Esophagus muscularis mucosa (tissue), 4 donors: ENCODE results near the gene FCHO1. TPM values are rescaled to one million over a fixed set of nuclear protein-coding genes. Genes with fewer than 3 reads are reported as not detected.
"Not testable (repeated sequence)": the region's sequence is repeated elsewhere in the genome, so short reads cannot be mapped to it uniquely, and the experiment has no call there.

Experiments
- DNase-seq: peaks from one replicate; pipeline ENCODE4 v3.0.0-alpha.2; 2017; ENCODE audit errors: extremely low spot score
- H3K27ac ChIP-seq, 4 donors: fragments of 200-600 bp; sonication (generic); replicated peaks in 1 of 4; 1 replicate in 3 of 4; 2 replicates in 1 of 4; pipeline ENCODE4 v1.5.1; 2016 to 2019; ENCODE audit warnings: mild to moderate bottlenecking in 1 of 4
- H3K27me3 ChIP-seq, 4 donors: fragments of 200-600 bp; sonication (generic); one replicate each; pipeline versions ENCODE4 v1.5.1 to v1.6.0; 2016 to 2019
- H3K36me3 ChIP-seq, 4 donors: fragments of 200-600 bp; sonication (generic); one replicate each; pipeline ENCODE4 v1.5.1; 2016 to 2019
- H3K4me1 ChIP-seq, 4 donors: fragments of 200-600 bp; sonication (generic); one replicate each; pipeline ENCODE4 v1.5.1; 2016 to 2019
- H3K4me3 ChIP-seq, 4 donors: fragments of 200-600 bp; sonication (generic); 1 replicate in 2 of 4; 2 replicates in 2 of 4; pipeline ENCODE4 v1.5.1; 2016 to 2019; ENCODE audit warnings: mild to moderate bottlenecking in 4 of 4, moderate library complexity in 1 of 4
- H3K9me3 ChIP-seq, 4 donors: fragments of 200-600 bp; sonication (generic); 1 replicate in 3 of 4; 2 replicates in 1 of 4; pipeline ENCODE4 v1.5.1; 2016 to 2019
- CTCF ChIP-seq, 3 experiments: fragments of 200-600 bp in 2 of 3; fragments of 450-650 bp in 1 of 3; sonication (generic) in 2 of 3; IDR thresholded peaks; one replicate each; pipeline ENCODE4 v1.5.1; 2017 to 2019; ENCODE audit warnings: antibody characterized with exemption in 3 of 3, mild to moderate bottlenecking in 2 of 3, moderate library complexity in 1 of 3
- EP300 ChIP-seq: sonication (generic); formaldehyde crosslinking; IDR thresholded peaks from one replicate; pipeline ENCODE4 v1.6.1; 2017; ENCODE audit warnings: antibody characterized with exemption
- POLR2A ChIP-seq: fragments of 450-650 bp; IDR thresholded peaks from one replicate; pipeline ENCODE4 v1.6.1; 2017; ENCODE audit warnings: antibody characterized with exemption, moderate library complexity, mild to moderate bottlenecking, low read depth
- POLR2AphosphoS5 ChIP-seq, 2 donors: sonication (generic); formaldehyde crosslinking; IDR thresholded peaks; one replicate each; pipeline ENCODE4 v1.6.1; 2017; ENCODE audit warnings: antibody characterized with exemption in 2 of 2
- WGBS: methylation state at CpG from one replicate; pipeline ENCODE4 v1.1.5; 2018; 5-methylcytosine and 5-hydroxymethylcytosine counted together
- intact Hi-C: fragments of 100-400 bp; cut with DNase I; formaldehyde crosslinking; loops from one replicate; pipeline ENCODE4 v1.15.1; 2023
- total RNA-seq, 4 donors: library from RNA; depleted of rRNA; stranded (reverse); fragments of >200 nt; gene quantifications; one replicate each; pipeline versions ENCODE4 v1.1.0 to v1.2.1, GENCODE V29; 2016

Gene FCHO1
- total RNA-seq, 4 donors from 2014 or later: 1.6 to 2.9 (median 1.9) TPM

- no peak for DNase-seq
- TF ChIP-seq EP300 (no peak), POLR2A (no peak), POLR2AphosphoS5 (IDR thresholded peaks at IDR 0.05) (no peak), CTCF (IDR thresholded peaks at IDR 0.05) (no peak)
- Histone ChIP-seq H3K9me3 (no peaks in the 10 kb centered on the region), H3K27ac (no peak overlapping the region), H3K4me1 (peaks cover 6 to 10% (median 9%) of the 10 kb centered on the region in 4 donors), H3K36me3 (no peaks in the 10 kb centered on the region), H3K27me3 (peaks cover 0 to 9% (median 0%) of the 10 kb centered on the region in 4 donors), H3K4me3 (no peak overlapping the region)
- whole genome bisulfite sequencing: 90% methylated on average over 4 of the region's 13 CpGs
- intact Hi-C loops: no loop called here
Observed at GRCh38 chr19:17770613-17771012, 19.3 kb downstream of the FCHO1 start.

GRCh38 chr19:17772172-17772571, 20.9 kb downstream of the FCHO1 start:
- no peak for DNase-seq
- Histone ChIP-seq H3K4me3 (no peak overlapping the region), H3K9me3 (no peaks in the 10 kb centered on the region), H3K27me3 (peaks cover 0 to 22% (median 0%) of the 10 kb centered on the region in 4 donors), H3K4me1 (no peaks in the 10 kb centered on the region), H3K27ac (no peak overlapping the region), H3K36me3 (no peaks in the 10 kb centered on the region)
- TF ChIP-seq CTCF (IDR thresholded peaks at IDR 0.05): no peak
- no peak for TF ChIP-seq EP300
- TF ChIP-seq POLR2A: no peak
- no peak for TF ChIP-seq POLR2AphosphoS5 (IDR thresholded peaks at IDR 0.05)
- intact Hi-C loops: no loop called here
- 89% methylated on average over 4 of the region's 4 CpGs for WGBS

GRCh38 chr19:17775245-17775927, 24.1 kb downstream of the FCHO1 start:
- intact Hi-C loops: no loop called here
- H3K4me3 ChIP-seq: no peak overlapping the region
- DNase-seq: no peak
- H3K4me1 ChIP-seq: peaks cover 3 to 17% (median 13%) of the 10 kb centered on the region in 4 donors
- no peaks in the 10 kb centered on the region for H3K36me3 ChIP-seq
- H3K27me3 ChIP-seq: peaks cover 0 to 51% (median 8%) of the 10 kb centered on the region in 4 donors
- TF ChIP-seq POLR2A (no peak), POLR2AphosphoS5 (IDR thresholded peaks at IDR 0.05) (no peak), EP300 (no peak), CTCF (IDR thresholded peaks at IDR 0.05) (peak in 2 of 3 experiments; percentile 33)
- WGBS: 68% methylated on average over 11 of the region's 16 CpGs
- H3K9me3 ChIP-seq: no peaks in the 10 kb centered on the region
- no peak overlapping the region for H3K27ac ChIP-seq

GRCh38 chr19:17775991-17776803, 24.9 kb downstream of the FCHO1 start:
- intact Hi-C loops: no loop called here
- 65% methylated on average over 19 of the region's 27 CpGs for WGBS
- no peak for DNase-seq

GRCh38 chr19:17777840-17778239, 26.6 kb downstream of the FCHO1 start:
- H3K9me3 ChIP-seq, intact Hi-C loops, DNase-seq, H3K36me3 ChIP-seq, H3K4me3 ChIP-seq, H3K27ac ChIP-seq: not testable (repeated sequence)
- 75% methylated on average over 10 of the region's 10 CpGs for WGBS
- Histone ChIP-seq H3K4me1 (peaks cover 3 to 17% (median 13%) of the 10 kb centered on the region in 4 donors), H3K27me3 (peaks cover 0 to 75% (median 12%) of the 10 kb centered on the region in 4 donors)

More at GRCh38 chr19:17775991-17776803, 24.9 kb downstream of the FCHO1 start:
- Histone ChIP-seq H3K4me1 (peaks cover 3 to 17% (median 13%) of the 10 kb centered on the region in 4 donors), H3K27ac (no peak overlapping the region), H3K27me3 (peaks cover 0 to 59% (median 9%) of the 10 kb centered on the region in 4 donors), H3K9me3 (no peaks in the 10 kb centered on the region), H3K36me3 (no peaks in the 10 kb centered on the region), H3K4me3 (no peak overlapping the region)
- TF ChIP-seq POLR2AphosphoS5 (IDR thresholded peaks at IDR 0.05) (no peak), POLR2A (no peak), EP300 (no peak), CTCF (IDR thresholded peaks at IDR 0.05) (no peak)
